Astrocyte (in vitro differentiated cells and primary cell): ENCODE measurements around the gene SPOCK3. TPM values are rescaled to one million over a fixed set of nuclear protein-coding genes. Genes with fewer than 3 reads are reported as not detected.

ENCODE experiments used
- DNase-seq: peaks from one replicate; pipeline ENCODE4 v3.0.0-alpha.2; 2010; ENCODE audit warnings: low read depth
- FAIRE-seq: peaks from 2 replicates; lab custom pipeline; 2011; peaks lifted over from hg19 to GRCh38; lab: Jason Lieb, UNC
- H2AFZ ChIP-seq: 2 replicates; pipeline ENCODE4 v1.6.0; 2012; ENCODE audit warnings: low read depth, low read length, inconsistent platforms
- H3K27ac ChIP-seq: 2 replicates; pipeline ENCODE4 v1.5.1; 2011; ENCODE audit warnings: low read depth, low read length, inconsistent platforms
- H3K27me3 ChIP-seq: 2 replicates; pipeline ENCODE4 v1.6.0; 2011; ENCODE audit warnings: low read length, inconsistent platforms; ENCODE audit not compliant: insufficient read depth
- H3K36me3 ChIP-seq: 2 replicates; pipeline ENCODE4 v1.5.1; 2011; ENCODE audit warnings: low read length, inconsistent platforms; ENCODE audit not compliant: insufficient read depth
- H3K4me1 ChIP-seq: 2 replicates; pipeline ENCODE4 v1.5.1; 2011; ENCODE audit warnings: low read length, inconsistent platforms; ENCODE audit not compliant: insufficient read depth
- H3K4me2 ChIP-seq: 2 replicates; pipeline ENCODE4 v1.6.0; 2012; ENCODE audit warnings: low read length, inconsistent platforms
- H3K4me3 ChIP-seq: 2 replicates; pipeline ENCODE4 v1.5.1; 2011; ENCODE audit warnings: low read depth, mild to moderate bottlenecking, low read length, inconsistent platforms; ENCODE audit not compliant: insufficient read depth
- H3K79me2 ChIP-seq: 2 replicates; pipeline ENCODE4 v1.6.0; 2012; ENCODE audit warnings: mild to moderate bottlenecking, low read length, inconsistent platforms; ENCODE audit not compliant: insufficient read depth
- H3K9ac ChIP-seq: 2 replicates; pipeline ENCODE4 v1.6.0; 2012; ENCODE audit warnings: mild to moderate bottlenecking, low read length, inconsistent platforms
- H3K9me3 ChIP-seq: 2 replicates; pipeline ENCODE4 v1.5.1; 2012; ENCODE audit warnings: low read depth, mild to moderate bottlenecking, low read length, inconsistent platforms; ENCODE audit not compliant: insufficient read depth
- H4K20me1 ChIP-seq: 2 replicates; pipeline ENCODE4 v1.6.0; 2012; ENCODE audit warnings: low read length, inconsistent platforms; ENCODE audit not compliant: insufficient read depth
- H3K27ac Mint-ChIP-seq: one replicate; pipeline ENCODE4 v1.8.0; 2021; ENCODE audit warnings: mild to moderate bottlenecking, mixed read lengths; ENCODE audit not compliant: unreplicated experiment
- H3K27me3 Mint-ChIP-seq: one replicate; pipeline ENCODE4 v1.8.0; 2021; ENCODE audit warnings: low read depth, mixed read lengths; ENCODE audit not compliant: unreplicated experiment
- H3K36me3 Mint-ChIP-seq: one replicate; pipeline ENCODE4 v1.8.0; 2021; ENCODE audit warnings: low read depth, mixed read lengths; ENCODE audit not compliant: unreplicated experiment
- H3K4me1 Mint-ChIP-seq: one replicate; pipeline ENCODE4 v1.8.0; 2021; ENCODE audit warnings: low read depth, mixed read lengths; ENCODE audit not compliant: unreplicated experiment
- H3K4me3 Mint-ChIP-seq: one replicate; pipeline ENCODE4 v1.8.0; 2021; ENCODE audit warnings: mild to moderate bottlenecking, moderate library complexity, mixed read lengths; ENCODE audit not compliant: unreplicated experiment
- H3K9me3 Mint-ChIP-seq: one replicate; pipeline ENCODE4 v1.8.0; 2021; ENCODE audit warnings: mild to moderate bottlenecking, mixed read lengths; ENCODE audit not compliant: unreplicated experiment
- EZH2 ChIP-seq: IDR thresholded peaks from 2 replicates; pipeline ENCODE4 v1.6.1; 2012; ENCODE audit warnings: mild to moderate bottlenecking, low read length, inconsistent platforms; ENCODE audit not compliant: insufficient read depth
- total RNA-seq: library from RNA; stranded (reverse); gene quantifications from 2 replicates; pipeline ENCODE4 v1.2.1, GENCODE V29; 2021
- TF ChIP-seq, protein P1 (sequence below): IDR thresholded peaks from 2 replicates; pipeline ENCODE4 v1.5.1; 2011; ENCODE audit warnings: low read depth, mild to moderate bottlenecking, inconsistent platforms, low read length, moderate library complexity; ENCODE audit not compliant: insufficient read depth

The SPOCK3 gene
- total RNA-seq, 1 donor from 2014 or later, result 0.59 TPM

DNA sequence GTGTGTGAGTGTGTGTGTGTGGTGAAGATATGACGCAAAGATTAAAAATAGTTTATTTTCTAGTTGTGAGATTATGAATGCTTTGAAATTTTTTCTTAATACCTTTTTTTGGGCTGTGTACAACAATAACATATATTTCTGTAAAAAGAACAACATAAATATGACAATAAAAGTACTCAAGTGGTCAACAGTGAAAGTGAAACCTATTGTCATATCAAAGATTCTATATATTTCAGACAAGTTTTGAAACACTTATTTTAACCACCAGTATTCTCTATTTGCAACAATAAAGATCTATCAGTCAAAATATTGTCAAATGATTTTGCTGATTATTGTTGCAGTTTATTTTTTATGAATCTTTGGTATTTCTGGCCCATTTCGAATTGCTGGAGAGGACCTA is 98.0 kb downstream of the SPOCK3 start:
- Histone ChIP-seq H3K4me2 (no peak overlapping the region), H3K79me2 (no peaks in the 10 kb centered on the region), H3K27ac (no peak overlapping the region), H3K36me3 (no peaks in the 10 kb centered on the region), H3K4me3 (no peak overlapping the region), H3K27me3 (no peaks in the 10 kb centered on the region), H3K9me3 (no peaks in the 10 kb centered on the region), H4K20me1 (no peaks in the 10 kb centered on the region), H3K4me1 (no peaks in the 10 kb centered on the region), H2AFZ (no peak overlapping the region), H3K9ac (no peak overlapping the region)
- peaks cover 2% of the 10 kb centered on the region for H3K27me3 Mint-ChIP-seq
- H3K36me3 Mint-ChIP-seq, result no peaks in the 10 kb centered on the region
- H3K4me3 Mint-ChIP-seq, result no peak overlapping the region
- FAIRE-seq, result no peak
- no peaks in the 10 kb centered on the region for H3K9me3 Mint-ChIP-seq
- no peaks in the 10 kb centered on the region for H3K4me1 Mint-ChIP-seq
- DNase-seq, result no peak
- H3K27ac Mint-ChIP-seq, result no peak overlapping the region
- TF ChIP-seq, protein P1, sequence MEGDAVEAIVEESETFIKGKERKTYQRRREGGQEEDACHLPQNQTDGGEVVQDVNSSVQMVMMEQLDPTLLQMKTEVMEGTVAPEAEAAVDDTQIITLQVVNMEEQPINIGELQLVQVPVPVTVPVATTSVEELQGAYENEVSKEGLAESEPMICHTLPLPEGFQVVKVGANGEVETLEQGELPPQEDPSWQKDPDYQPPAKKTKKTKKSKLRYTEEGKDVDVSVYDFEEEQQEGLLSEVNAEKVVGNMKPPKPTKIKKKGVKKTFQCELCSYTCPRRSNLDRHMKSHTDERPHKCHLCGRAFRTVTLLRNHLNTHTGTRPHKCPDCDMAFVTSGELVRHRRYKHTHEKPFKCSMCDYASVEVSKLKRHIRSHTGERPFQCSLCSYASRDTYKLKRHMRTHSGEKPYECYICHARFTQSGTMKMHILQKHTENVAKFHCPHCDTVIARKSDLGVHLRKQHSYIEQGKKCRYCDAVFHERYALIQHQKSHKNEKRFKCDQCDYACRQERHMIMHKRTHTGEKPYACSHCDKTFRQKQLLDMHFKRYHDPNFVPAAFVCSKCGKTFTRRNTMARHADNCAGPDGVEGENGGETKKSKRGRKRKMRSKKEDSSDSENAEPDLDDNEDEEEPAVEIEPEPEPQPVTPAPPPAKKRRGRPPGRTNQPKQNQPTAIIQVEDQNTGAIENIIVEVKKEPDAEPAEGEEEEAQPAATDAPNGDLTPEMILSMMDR, result no peak
- TF ChIP-seq EZH2, result no peak

DNA sequence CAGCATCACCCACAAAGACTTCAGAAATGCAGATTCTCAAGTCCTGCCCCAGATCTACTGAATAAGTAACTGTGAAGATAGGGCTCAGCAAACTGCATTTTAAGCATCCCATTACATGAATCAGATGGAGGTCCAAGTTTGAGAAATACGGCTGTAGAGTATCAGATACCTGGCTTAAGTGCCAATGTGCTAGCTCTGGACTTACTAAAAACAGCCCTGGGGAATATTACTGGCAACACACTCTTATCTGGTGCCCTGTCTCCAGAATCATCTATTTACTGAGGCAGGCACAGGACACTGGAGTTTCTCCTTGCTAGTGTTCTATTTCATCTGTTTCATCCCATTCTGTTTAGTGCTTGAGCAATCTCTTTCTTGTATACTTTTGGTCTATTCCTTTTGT is 105.1 kb downstream of the SPOCK3 start:
- Mint-ChIP-seq H3K36me3 (no peaks in the 10 kb centered on the region), H3K9me3 (no peaks in the 10 kb centered on the region), H3K4me3 (no peak overlapping the region), H3K27me3 (peaks cover 5% of the 10 kb centered on the region), H3K27ac (no peak overlapping the region), H3K4me1 (no peaks in the 10 kb centered on the region)
- H4K20me1 ChIP-seq, result no peaks in the 10 kb centered on the region
- no peak overlapping the region for H3K9ac ChIP-seq
- H2AFZ ChIP-seq, result no peak overlapping the region
- TF ChIP-seq, protein P1, result no peak
- no peak for TF ChIP-seq EZH2
- FAIRE-seq, result no peak
- no peak for DNase-seq
- H3K36me3 ChIP-seq, result no peaks in the 10 kb centered on the region
- no peaks in the 10 kb centered on the region for H3K27me3 ChIP-seq
- no peaks in the 10 kb centered on the region for H3K4me1 ChIP-seq
- H3K27ac ChIP-seq, result no peak overlapping the region
- H3K4me2 ChIP-seq, result no peak overlapping the region
- H3K79me2 ChIP-seq, result no peaks in the 10 kb centered on the region
- no peaks in the 10 kb centered on the region for H3K9me3 ChIP-seq
- no peak overlapping the region for H3K4me3 ChIP-seq

DNA sequence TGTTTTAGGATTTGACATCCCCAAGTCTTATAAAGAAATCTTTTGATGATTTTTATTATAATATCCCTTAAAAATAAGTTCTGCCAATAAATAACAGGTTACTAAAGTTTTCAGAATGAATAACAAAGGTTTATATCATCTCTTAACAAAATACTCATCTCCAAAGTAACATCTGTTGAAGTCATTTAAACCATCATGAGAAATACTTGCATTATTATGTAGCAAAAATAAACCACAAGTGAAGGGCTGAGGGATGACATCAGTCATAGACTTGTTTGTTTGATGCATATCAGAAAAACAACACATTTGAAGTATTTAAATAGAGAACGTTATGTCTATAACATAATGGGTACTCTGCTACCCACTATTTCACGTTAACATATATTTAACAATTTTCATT is 114.9 kb downstream of the SPOCK3 start:
- Mint-ChIP-seq H3K36me3 (no peaks in the 10 kb centered on the region), H3K27me3 (peaks cover 2% of the 10 kb centered on the region), H3K4me1 (peaks cover 5% of the 10 kb centered on the region), H3K27ac (no peak overlapping the region), H3K4me3 (no peak overlapping the region), H3K9me3 (no peaks in the 10 kb centered on the region)
- no peaks in the 10 kb centered on the region for H4K20me1 ChIP-seq
- DNase-seq, result no peak
- no peaks in the 10 kb centered on the region for H3K79me2 ChIP-seq
- H3K4me1 ChIP-seq, result no peaks in the 10 kb centered on the region
- no peaks in the 10 kb centered on the region for H3K36me3 ChIP-seq
- H2AFZ ChIP-seq, result no peak overlapping the region
- no peak overlapping the region for H3K4me3 ChIP-seq
- TF ChIP-seq EZH2, result no peak
- TF ChIP-seq, protein P1, result no peak
- no peak overlapping the region for H3K27ac ChIP-seq
- no peaks in the 10 kb centered on the region for H3K27me3 ChIP-seq
- no peak overlapping the region for H3K4me2 ChIP-seq
- FAIRE-seq, result no peak
- H3K9ac ChIP-seq, result no peak overlapping the region
- no peaks in the 10 kb centered on the region for H3K9me3 ChIP-seq
